DOHH2 (cell line): Measurements from ENCODE around the gene CRIP3.
A peak's percentile ranks its signal among the peaks of the same experiment; 100 is the strongest.

Experiments used
- CTCF ChIP-seq: fragments of 200-600 bp; sonication (generic); IDR thresholded peaks from one replicate; pipeline ENCODE4 v1.5.1; 2014; ENCODE audit warnings: antibody characterized with exemption, mild to moderate bottlenecking, low read depth, low read length; ENCODE audit not compliant: poor library complexity, severe bottlenecking
- EZH2phosphoT487 ChIP-seq: fragments of 200-600 bp; sonication (generic); IDR thresholded peaks from 2 replicates; pipeline ENCODE4 v1.6.1; 2017; ENCODE audit warnings: borderline replicate concordance, mild to moderate bottlenecking, antibody characterized with exemption, low read length, moderate library complexity, mixed read lengths

DNA sequence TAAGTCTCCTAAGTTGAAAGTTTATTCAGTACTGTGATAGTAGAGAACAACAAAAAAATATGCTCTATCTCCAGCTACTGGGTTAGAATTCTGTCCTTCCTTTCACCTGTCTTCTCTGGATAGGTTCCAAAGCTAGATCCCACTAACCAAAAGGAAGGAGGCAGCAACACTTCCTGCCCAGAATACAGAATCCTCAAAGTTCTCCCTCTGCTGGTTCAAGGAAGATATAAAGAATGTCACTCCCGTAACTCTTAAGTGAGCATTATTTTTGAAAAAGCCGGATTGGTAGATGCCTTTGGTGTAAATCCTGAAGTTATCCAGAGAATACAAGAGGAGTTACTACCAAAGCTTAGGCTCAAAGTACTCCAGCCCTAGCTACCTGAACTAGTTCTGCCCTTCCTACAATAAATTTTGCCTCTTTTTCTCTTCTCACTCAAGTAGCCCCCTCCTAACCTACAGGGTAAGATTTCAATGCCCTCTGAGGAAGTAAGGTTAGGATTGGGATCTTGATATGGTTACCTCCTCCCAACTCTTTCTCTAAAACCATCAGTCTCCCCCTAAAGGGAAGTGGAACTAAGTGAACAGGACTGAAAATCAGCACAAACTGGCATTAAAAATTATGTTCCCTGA, 26.0 kb upstream of the CRIP3 start:
- TF ChIP-seq CTCF = peak; percentile 58
- no peak for TF ChIP-seq EZH2phosphoT487
